Stimulated activated CD4-positive, alpha-beta T cell treated with anti-CD3 and anti-CD28 coated beads, Interleukin-4, amount 100 ng/mL, for 1 hour (primary cell): ENCODE results near the gene SUCNR1.
"Not testable (repeated sequence)": the region's sequence is repeated elsewhere in the genome, so short reads cannot be mapped to it uniquely, and the experiment has no call there.

Source experiments
- DNase-seq: peaks from one replicate; pipeline ENCODE4 v3.0.0-alpha.2; 2020

SUCNR1 gene

GRCh38 chr3:151874079-151874478 is 636 bp downstream of the SUCNR1 start:
- DNase-seq, result not testable (repeated sequence)

GRCh38 chr3:151875759-151876158 is 2.3 kb downstream of the SUCNR1 start:
- DNase-seq, result no peak

GRCh38 chr3:151877269-151877668 is 3.8 kb downstream of the SUCNR1 start:
- no peak for DNase-seq

- DNase-seq, result no peak
Measured at GRCh38 chr3:151878465-151878864, 5.0 kb downstream of the SUCNR1 start.

- no peak for DNase-seq
Measured at GRCh38 chr3:151879037-151879436, 5.6 kb downstream of the SUCNR1 start.

- no peak for DNase-seq
Measured at GRCh38 chr3:151879679-151880415, 6.4 kb downstream of the SUCNR1 start.

GRCh38 chr3:151880416-151880690 is 6.9 kb downstream of the SUCNR1 start:
- no peak for DNase-seq

GRCh38 chr3:151881137-151881536 is 7.7 kb downstream of the SUCNR1 start:
- DNase-seq, result no peak

GRCh38 chr3:151885397-151885796 is 12.0 kb downstream of the SUCNR1 start:
- not testable (repeated sequence) for DNase-seq

GRCh38 chr3:151887450-151888211 is 14.2 kb downstream of the SUCNR1 start:
- not testable (repeated sequence) for DNase-seq

GRCh38 chr3:151890721-151891141 is 17.3 kb downstream of the SUCNR1 start:
- DNase-seq, result no peak

GRCh38 chr3:151891721-151892120 is 18.3 kb downstream of the SUCNR1 start:
- DNase-seq, result no peak

- no peak for DNase-seq
Measured at GRCh38 chr3:151894219-151894618, 20.8 kb downstream of the SUCNR1 start.

- DNase-seq, result no peak
Measured at GRCh38 chr3:151895478-151896241, 22.2 kb downstream of the SUCNR1 start.

- no peak for DNase-seq
Measured at GRCh38 chr3:151896246-151897012, 23.0 kb downstream of the SUCNR1 start.

- DNase-seq, result not testable (repeated sequence)
Measured at GRCh38 chr3:151898121-151898520, 24.7 kb downstream of the SUCNR1 start.

GRCh38 chr3:151898564-151899261 is 25.3 kb downstream of the SUCNR1 start:
- DNase-seq, result not testable (repeated sequence)

- DNase-seq, result no peak
Measured at GRCh38 chr3:151899996-151900395, 26.6 kb downstream of the SUCNR1 start.

- no peak for DNase-seq
Measured at GRCh38 chr3:151900460-151900859, 27.0 kb downstream of the SUCNR1 start.

GRCh38 chr3:151900884-151901643 is 27.6 kb downstream of the SUCNR1 start:
- no peak for DNase-seq

GRCh38 chr3:151901644-151902285 is 28.3 kb downstream of the SUCNR1 start:
- no peak for DNase-seq
